ENCODE results near the gene CRYGC.
"Not testable (repeated sequence)": the region's sequence is repeated elsewhere in the genome, so short reads cannot be mapped to it uniquely, and the experiment has no call there.

CRYGC gene

DNA sequence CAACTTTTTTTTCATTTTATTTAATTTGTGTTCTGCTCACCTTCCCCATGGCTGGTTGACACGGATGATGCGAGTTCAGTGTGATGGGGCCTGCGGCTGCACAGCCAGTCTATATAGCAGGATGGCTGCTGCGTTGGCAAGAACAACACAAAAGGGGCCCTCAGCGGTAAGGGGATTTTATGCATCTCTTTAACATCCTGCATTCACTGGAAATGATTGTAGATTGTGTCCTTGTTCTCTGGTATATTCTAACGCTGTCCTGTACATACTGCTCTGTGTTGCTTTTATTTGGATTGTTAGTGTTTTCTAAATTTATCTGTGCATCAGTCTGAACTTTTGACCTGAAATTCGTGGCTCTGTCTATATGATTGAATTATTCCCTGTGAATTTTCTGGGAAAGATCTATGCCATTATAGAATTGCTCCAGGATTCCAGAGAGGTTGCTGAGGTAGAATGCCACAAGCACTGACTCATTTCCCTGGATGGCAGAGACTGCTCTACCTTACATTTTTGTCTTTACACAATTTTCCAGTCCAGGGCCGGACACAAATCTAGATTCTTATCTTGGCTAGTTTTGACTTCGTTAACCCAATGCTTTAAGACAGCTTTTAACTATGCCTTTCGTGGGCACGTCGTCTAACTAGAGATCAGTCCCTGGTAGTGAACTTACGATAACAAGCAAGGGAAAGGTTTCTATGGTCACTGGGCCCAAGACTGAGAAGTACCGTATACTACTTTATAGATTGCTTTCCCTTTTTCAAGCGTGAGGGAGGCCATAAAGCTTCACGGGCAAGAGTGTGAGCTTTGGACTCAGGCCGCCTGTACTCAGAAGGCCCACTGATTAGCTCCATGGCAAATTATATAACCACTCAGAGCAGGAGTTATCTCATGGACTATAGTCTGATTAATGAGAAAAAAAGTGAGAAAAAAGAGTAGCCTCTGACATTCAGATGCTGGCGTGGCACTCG lies at the start of gene CRYGC:
Gene CRYGC, minus strand, starts transcription at position 85 of the 968 bp plus-strand sequence. Its CDS starts 36 bp downstream, at position 49.
- no peak for DNase-seq (ENCODE audit: low read depth)

GRCh38 chr2:208179028-208179609 lies 49.5 kb upstream of the CRYGC start:
- no peak for DNase-seq (ENCODE audit: low read depth)

GRCh38 chr2:208175840-208176153 lies 46.2 kb upstream of the CRYGC start:
- DNase-seq (ENCODE audit: low read depth) = no peak

GRCh38 chr2:208175069-208175839 lies 45.6 kb upstream of the CRYGC start:
- DNase-seq (ENCODE audit: low read depth) = peak; percentile 50

DNA sequence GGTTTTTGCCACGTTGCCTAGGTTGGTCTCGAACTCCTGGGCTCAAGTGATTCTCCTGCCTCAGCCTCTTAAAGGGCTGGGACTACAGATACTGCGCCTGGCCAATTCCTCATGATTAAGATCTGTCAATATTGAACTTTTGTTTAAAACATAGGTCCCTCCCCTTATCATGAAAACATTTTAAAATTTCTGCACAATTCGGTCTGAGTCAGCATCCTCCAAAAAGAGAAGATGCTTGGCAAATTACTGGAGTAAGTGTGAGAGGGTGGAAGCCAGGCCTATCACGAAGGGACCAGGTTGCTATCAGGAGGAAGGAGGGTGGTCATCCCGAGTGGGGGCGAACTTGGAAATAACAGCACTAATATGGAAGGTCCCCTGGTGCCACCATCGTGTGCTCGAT lies 44.5 kb upstream of the CRYGC start:
- no peak for DNase-seq (ENCODE audit: low read depth)

GRCh38 chr2:208172125-208172524 lies 42.5 kb upstream of the CRYGC start:
- no peak for DNase-seq (ENCODE audit: low read depth)

GRCh38 chr2:208164951-208165755 lies 35.5 kb upstream of the CRYGC start:
- DNase-seq (ENCODE audit: low read depth) = no peak

DNA sequence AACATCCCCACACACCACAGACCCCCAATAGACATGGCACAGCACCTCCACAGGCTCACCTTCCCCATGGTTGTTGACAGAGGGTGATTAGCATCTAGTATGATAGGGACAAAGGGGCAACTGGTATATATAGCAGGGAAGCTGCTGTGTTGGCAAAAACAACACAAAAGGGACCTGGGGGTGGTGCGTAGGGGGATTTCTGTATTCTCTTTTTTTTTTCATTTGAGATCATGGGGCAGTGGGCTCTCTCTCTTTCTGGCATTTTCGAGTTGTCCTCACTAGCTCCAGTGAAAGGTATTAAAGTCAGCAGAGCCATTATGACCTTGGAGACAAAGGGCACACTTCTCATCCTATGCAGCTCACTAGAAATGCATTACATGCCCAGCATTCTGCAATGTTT lies 33.9 kb upstream of the CRYGC start, which contains the start of gene CRYGA:
Gene CRYGA, minus strand, starts transcription at position 101 of the 400 bp plus-strand sequence. Its CDS starts 33 bp downstream, at position 68.
- DNase-seq (ENCODE audit: low read depth) = no peak

GRCh38 chr2:208156439-208156838 lies 26.8 kb upstream of the CRYGC start:
- DNase-seq (ENCODE audit: low read depth) = no peak

GRCh38 chr2:208153156-208153555 lies 23.5 kb upstream of the CRYGC start:
- DNase-seq (ENCODE audit: low read depth) = no peak

- DNase-seq (ENCODE audit: low read depth) = no peak
Observed at GRCh38 chr2:208150956-208151355, 21.3 kb upstream of the CRYGC start.

DNA sequence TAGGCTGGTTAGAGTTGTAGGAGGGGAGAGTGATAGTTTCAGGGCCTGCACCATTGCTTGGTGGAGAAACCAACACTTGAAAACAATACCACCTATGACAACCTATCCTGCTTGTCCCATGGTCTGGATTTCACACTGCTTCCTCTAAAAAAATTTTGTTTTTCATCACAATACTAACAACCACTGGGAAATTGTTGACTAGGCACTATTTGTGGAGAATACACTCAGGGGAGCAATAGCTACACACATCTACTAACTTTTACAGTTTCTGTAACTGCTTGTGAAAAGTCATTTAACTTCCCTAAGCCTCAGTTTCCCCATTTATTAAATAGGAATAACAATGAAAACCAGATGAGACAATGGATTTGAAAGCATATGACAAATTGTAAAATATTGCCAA lies 20.5 kb upstream of the CRYGC start:
- DNase-seq (ENCODE audit: low read depth) = no peak

DNA sequence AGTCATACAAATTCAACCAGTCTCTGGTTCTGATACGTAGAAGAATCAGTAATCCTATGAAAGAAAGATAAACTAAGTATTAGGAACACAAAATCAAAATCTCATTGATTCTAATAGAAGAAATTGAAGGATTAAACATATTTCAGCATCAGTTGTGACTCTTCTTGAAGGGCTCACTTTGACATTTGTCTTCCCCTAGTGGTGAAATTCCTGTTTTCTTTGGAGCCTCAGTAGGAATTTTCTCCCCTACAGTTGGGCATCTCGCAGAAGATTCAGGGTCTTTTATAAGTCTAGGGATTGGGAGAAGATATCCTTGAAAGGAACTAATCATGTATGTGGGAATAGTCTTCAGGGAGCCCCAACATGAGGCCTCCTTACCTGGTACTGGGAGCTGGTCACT lies 19.2 kb upstream of the CRYGC start:
- DNase-seq (ENCODE audit: low read depth) = no peak

GRCh38 chr2:208147759-208148158 lies 18.1 kb upstream of the CRYGC start:
- DNase-seq (ENCODE audit: low read depth) = no peak

DNA sequence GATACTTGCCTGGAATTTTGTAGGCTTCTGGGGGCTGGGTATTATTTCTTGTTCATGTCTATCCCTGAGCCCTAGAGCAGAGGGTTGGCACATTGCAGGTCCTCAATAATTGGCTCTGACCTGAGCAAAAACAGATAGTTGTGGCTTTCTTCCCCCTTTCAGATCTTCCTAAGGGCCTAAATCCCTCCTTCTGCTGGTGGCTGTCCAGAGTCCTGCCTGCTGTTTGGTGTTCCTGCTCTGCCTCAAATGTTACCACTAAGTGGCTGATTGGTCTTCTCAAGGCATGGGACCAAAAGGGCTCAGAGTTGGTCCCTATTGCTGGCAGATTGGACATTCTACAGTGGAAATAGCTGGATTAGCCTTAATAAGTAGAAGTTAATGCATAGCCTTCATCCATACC lies 17.4 kb upstream of the CRYGC start:
- DNase-seq (ENCODE audit: low read depth) = no peak

GRCh38 chr2:208146006-208146405 lies 16.4 kb upstream of the CRYGC start, which contains the start of gene CRYGB:
CRYGB (minus strand) TSS chr2:208146158; CDS start chr2:208146120, 38 bp downstream.
- DNase-seq (ENCODE audit: low read depth) = no peak

GRCh38 chr2:208142925-208143799 lies 13.5 kb upstream of the CRYGC start:
- no peak for DNase-seq (ENCODE audit: low read depth)

DNA sequence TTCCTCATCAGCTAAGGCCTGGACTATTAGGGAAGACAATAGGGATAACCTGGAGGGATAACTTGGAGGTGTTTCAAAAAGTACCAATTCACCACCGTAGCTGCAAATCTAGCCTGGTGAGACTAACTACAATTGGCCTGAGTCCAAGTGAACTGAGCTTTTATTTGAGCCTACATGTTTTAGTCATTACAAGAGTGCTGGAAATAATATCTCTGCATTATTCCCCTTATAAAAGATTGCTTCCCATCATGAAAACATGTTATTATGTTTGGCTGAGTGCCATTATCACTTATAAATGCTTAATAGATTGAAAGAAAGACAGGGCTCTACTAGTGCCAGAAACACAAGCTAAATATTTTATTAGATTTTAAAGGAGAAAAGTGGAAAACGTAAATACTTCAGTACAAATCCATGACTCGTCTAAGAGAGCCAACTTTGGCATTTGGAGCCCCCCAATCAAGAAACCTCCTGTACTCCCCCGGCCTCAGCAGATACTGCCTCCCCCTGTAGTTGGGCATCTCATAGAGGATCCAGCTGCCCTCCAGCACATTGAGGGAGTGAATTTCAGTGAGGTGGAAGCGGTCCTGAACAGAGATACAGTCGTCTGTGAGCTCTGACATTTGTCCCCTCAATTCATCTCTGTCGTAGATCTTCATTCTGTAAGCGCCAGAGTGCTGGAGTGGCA lies 12.8 kb upstream of the CRYGC start:
- no peak for DNase-seq (ENCODE audit: low read depth)

- no peak for DNase-seq (ENCODE audit: low read depth)
Observed at GRCh38 chr2:208139447-208139846, 9.8 kb upstream of the CRYGC start.

DNA sequence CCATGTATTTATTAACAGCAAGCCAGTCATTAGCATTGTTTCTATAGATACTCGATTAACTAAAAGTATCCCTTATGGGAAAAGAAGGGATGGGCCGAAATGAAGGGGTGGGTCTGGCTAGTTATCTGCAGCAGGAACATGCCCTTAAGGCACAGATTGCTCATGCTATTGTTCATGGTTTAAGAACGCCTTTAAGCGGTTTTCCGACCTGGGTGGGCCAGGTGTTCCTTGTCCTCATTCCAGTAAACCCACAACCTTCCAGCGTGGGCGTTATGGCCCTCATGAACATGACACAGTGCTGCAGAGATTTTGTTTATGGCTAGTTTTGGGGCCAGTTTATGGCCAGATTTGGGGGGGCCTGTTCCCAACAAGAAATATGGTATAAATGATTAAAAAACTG lies 8.7 kb upstream of the CRYGC start:
- not testable (repeated sequence) for DNase-seq (ENCODE audit: low read depth)
